ENCODE results near the gene DSCAM. TPM values are rescaled to one million over a fixed set of nuclear protein-coding genes. Genes with fewer than 3 reads are reported as not detected.

The DSCAM gene
- total and polyA plus RNA-seq, 2 experiments from 2014 or later: not detected

DNA sequence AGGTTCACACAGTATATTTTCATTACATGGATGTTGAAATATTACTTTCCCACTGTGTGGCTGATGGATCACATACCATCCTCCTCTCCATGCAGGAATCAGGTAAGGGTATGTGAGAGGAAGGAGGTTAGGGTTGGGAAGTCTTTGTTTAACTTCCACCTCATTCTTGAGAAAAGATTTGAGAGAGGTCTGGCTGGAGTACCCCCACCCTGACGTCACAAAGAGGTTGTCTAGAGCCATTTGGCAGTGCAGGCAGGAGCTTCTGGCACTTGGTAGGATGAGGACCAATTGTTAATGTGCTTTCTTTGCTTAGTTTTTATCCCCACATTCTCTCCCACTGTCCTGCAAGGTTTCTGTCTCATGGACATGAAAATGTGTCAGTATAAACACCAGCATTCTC, 356.6 kb downstream of the DSCAM start:
- no peak overlapping the region for H3K4me3 ChIP-seq
- no peak overlapping the region for H3K27ac ChIP-seq
- no peaks in the 10 kb centered on the region for H3K79me2 ChIP-seq (ENCODE audit: insufficient read depth)
- no peaks in the 10 kb centered on the region for H3K9me2 ChIP-seq (ENCODE audit: insufficient read depth)
- no peaks in the 10 kb centered on the region for H3K36me3 ChIP-seq (ENCODE audit: low read depth)
- 0% methylated on average over 1 of the region's 1 CpG for WGBS, 2 experiments (ENCODE audit: low coverage in 1 of 2, low lambda C conversion rate in 2 of 2, missing lambda C conversion rate in 2 of 2)
- H3K9ac ChIP-seq: no peak overlapping the region
- H3F3A ChIP-seq (ENCODE audit: insufficient read depth): no peaks in the 10 kb centered on the region
- no peaks in the 10 kb centered on the region for H3K9me3 ChIP-seq (ENCODE audit: low read depth)
- no peaks in the 10 kb centered on the region for H3K27me3 ChIP-seq (replicated peaks; ENCODE audit: insufficient read depth)
- TF ChIP-seq EZH2 (IDR thresholded peaks at IDR 0.05; ENCODE audit: insufficient read depth, poor library complexity, severe bottlenecking) (no peak), EZH2phosphoT487 (IDR thresholded peaks at IDR 0.05; ENCODE audit: insufficient read depth, low read depth) (no peak)
- H3K4me2 ChIP-seq (ENCODE audit: unreplicated experiment): no peak overlapping the region
- no peaks in the 10 kb centered on the region for H4K20me1 ChIP-seq (ENCODE audit: insufficient read depth)
- no peaks in the 10 kb centered on the region for H3K4me1 ChIP-seq (ENCODE audit: insufficient read depth)
- no peak for DNase-seq
- in situ Hi-C loops (cut with MboI): no loop called here
- H2AFZ ChIP-seq: no peak overlapping the region

DNA sequence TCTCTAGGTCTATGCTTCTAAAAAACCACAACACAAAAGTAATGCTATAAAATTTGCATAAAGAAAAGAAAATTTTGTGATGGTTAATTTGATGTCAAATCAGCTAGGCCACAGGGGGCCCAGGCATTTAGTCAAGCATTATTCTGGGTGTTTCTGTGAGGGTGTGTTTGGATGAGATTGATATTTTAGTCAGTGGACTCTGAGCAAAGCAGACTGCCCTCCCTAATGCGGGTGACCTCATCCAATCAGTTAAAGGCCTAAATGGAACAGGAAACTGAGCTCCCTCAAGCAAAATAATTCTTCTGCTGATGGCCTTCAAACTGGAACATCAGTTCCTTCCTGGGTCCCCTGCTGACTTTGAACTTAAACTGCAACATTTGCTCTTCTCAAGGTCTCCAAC, 358.0 kb downstream of the DSCAM start:
- 30 to 35% methylated on average over 1 of the region's 1 CpG for WGBS, 2 experiments (ENCODE audit: low coverage in 1 of 2, low lambda C conversion rate in 2 of 2, missing lambda C conversion rate in 2 of 2)
- in situ Hi-C loops (cut with MboI): no loop called here

DNA sequence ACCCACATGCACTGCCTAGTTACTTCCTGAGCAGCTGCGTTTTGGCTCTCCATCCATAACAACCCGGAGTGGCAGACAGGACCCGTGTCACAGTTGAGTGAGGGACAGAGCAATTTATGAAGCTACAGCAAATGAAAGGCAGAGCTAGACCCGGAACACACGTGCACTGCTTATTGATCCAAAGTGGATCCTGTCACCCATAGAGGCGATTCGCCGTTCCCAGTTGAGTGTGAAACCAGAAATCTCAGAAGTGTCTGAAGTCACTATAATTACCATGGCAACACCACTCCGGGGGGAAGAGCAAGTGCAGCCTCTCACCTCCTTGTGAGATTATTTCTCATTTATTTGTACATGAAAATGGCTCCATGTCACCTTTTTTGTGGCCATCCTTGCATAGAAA, 365.2 kb downstream of the DSCAM start:
- Histone ChIP-seq H3K27ac (no peak overlapping the region), H3K4me3 (no peak overlapping the region), H3K79me2 (ENCODE audit: insufficient read depth) (no peaks in the 10 kb centered on the region), H4K20me1 (ENCODE audit: insufficient read depth) (no peaks in the 10 kb centered on the region), H3K9me3 (ENCODE audit: low read depth) (no peaks in the 10 kb centered on the region), H3F3A (ENCODE audit: insufficient read depth) (no peaks in the 10 kb centered on the region), H2AFZ (no peak overlapping the region), H3K27me3 (replicated peaks; ENCODE audit: insufficient read depth) (no peaks in the 10 kb centered on the region), H3K9ac (no peak overlapping the region), H3K9me2 (ENCODE audit: insufficient read depth) (no peaks in the 10 kb centered on the region), H3K36me3 (ENCODE audit: low read depth) (no peaks in the 10 kb centered on the region), H3K4me1 (ENCODE audit: insufficient read depth) (no peaks in the 10 kb centered on the region), H3K4me2 (ENCODE audit: unreplicated experiment) (no peak overlapping the region)
- in situ Hi-C loops (cut with MboI): no loop called here
- DNase-seq: no peak
- TF ChIP-seq EZH2 (IDR thresholded peaks at IDR 0.05; ENCODE audit: insufficient read depth, poor library complexity, severe bottlenecking) (no peak), EZH2phosphoT487 (IDR thresholded peaks at IDR 0.05; ENCODE audit: insufficient read depth, low read depth) (no peak)
- 30 to 40% methylated on average over 9 of the region's 9 CpGs for WGBS, 2 experiments (ENCODE audit: low coverage in 1 of 2, low lambda C conversion rate in 2 of 2, missing lambda C conversion rate in 2 of 2)

More for the DNA sequence above, 358.0 kb downstream of the DSCAM start:
- TF ChIP-seq EZH2phosphoT487 (IDR thresholded peaks at IDR 0.05; ENCODE audit: insufficient read depth, low read depth) (no peak), EZH2 (IDR thresholded peaks at IDR 0.05; ENCODE audit: insufficient read depth, poor library complexity, severe bottlenecking) (no peak)
- H2AFZ ChIP-seq: no peak overlapping the region
- no peak overlapping the region for H3K27ac ChIP-seq
- no peak overlapping the region for H3K4me3 ChIP-seq
- no peaks in the 10 kb centered on the region for H3F3A ChIP-seq (ENCODE audit: insufficient read depth)
- no peaks in the 10 kb centered on the region for H3K36me3 ChIP-seq (ENCODE audit: low read depth)
- H3K9me2 ChIP-seq (ENCODE audit: insufficient read depth): no peaks in the 10 kb centered on the region
- H3K9me3 ChIP-seq (ENCODE audit: low read depth): no peaks in the 10 kb centered on the region
- no peaks in the 10 kb centered on the region for H4K20me1 ChIP-seq (ENCODE audit: insufficient read depth)
- no peak for DNase-seq
- no peak overlapping the region for H3K9ac ChIP-seq
- no peaks in the 10 kb centered on the region for H3K27me3 ChIP-seq (replicated peaks; ENCODE audit: insufficient read depth)
- H3K4me1 ChIP-seq (ENCODE audit: insufficient read depth): no peaks in the 10 kb centered on the region
- H3K4me2 ChIP-seq (ENCODE audit: unreplicated experiment): no peak overlapping the region
- H3K79me2 ChIP-seq (ENCODE audit: insufficient read depth): no peaks in the 10 kb centered on the region

DNA sequence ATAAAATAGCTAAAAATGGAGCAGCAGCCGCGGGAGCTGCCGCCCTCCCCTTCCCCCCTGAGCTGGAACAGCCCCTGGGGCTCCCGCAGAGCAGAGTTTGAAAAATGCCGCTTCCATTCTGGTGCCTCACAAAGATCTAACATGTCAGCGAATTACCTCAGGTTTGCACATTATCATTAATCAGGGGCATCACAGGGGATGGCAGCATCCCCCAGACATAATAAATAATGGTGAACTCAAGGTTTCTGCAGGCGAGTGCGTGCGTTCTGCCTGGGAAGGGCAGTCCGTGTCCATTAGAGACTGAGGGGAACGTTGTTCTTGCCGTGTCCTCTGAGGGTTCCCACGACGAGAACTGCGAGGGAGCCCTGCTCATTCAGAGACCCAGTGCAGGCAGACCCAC, 372.4 kb downstream of the DSCAM start:
- no peak overlapping the region for H3K4me3 ChIP-seq
- in situ Hi-C loops (cut with MboI): no loop called here
- no peak overlapping the region for H3K9ac ChIP-seq
- no peaks in the 10 kb centered on the region for H4K20me1 ChIP-seq (ENCODE audit: insufficient read depth)
- H3F3A ChIP-seq (ENCODE audit: insufficient read depth): no peaks in the 10 kb centered on the region
- no peak overlapping the region for H2AFZ ChIP-seq
- DNase-seq: no peak
- H3K9me2 ChIP-seq (ENCODE audit: insufficient read depth): no peaks in the 10 kb centered on the region
- no peaks in the 10 kb centered on the region for H3K4me1 ChIP-seq (ENCODE audit: insufficient read depth)
- 63 to 67% methylated on average over 15 of the region's 15 CpGs for WGBS, 2 experiments (ENCODE audit: low coverage in 1 of 2, low lambda C conversion rate in 2 of 2, missing lambda C conversion rate in 2 of 2)
- no peaks in the 10 kb centered on the region for H3K27me3 ChIP-seq (replicated peaks; ENCODE audit: insufficient read depth)
- H3K27ac ChIP-seq: no peak overlapping the region
- H3K79me2 ChIP-seq (ENCODE audit: insufficient read depth): no peaks in the 10 kb centered on the region
- H3K4me2 ChIP-seq (ENCODE audit: unreplicated experiment): no peak overlapping the region
- H3K9me3 ChIP-seq (ENCODE audit: low read depth): no peaks in the 10 kb centered on the region
- no peaks in the 10 kb centered on the region for H3K36me3 ChIP-seq (ENCODE audit: low read depth)
- TF ChIP-seq EZH2 (IDR thresholded peaks at IDR 0.05; ENCODE audit: insufficient read depth, poor library complexity, severe bottlenecking): no peak
- no peak for TF ChIP-seq EZH2phosphoT487 (IDR thresholded peaks at IDR 0.05; ENCODE audit: insufficient read depth, low read depth)

DNA sequence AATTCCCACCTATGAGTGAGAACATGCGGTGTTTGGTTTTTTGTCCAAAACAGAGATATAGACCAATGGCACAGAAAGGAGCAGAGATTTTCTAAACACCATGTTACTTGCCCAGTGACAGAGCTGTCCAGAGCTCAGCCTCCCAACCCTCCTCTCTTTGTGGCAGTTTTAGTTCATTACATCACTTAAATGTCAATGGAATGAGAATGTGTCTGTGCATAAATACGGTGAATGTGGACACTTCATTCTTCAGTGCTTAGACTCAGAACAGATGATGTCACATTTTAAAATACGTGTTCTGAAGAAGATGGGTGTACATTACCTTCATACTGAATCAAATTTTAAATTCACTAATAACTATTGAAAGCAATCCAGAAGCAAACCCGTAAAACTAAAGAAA, 374.9 kb downstream of the DSCAM start:
- no peaks in the 10 kb centered on the region for H3K9me2 ChIP-seq (ENCODE audit: insufficient read depth)
- no peaks in the 10 kb centered on the region for H3K4me1 ChIP-seq (ENCODE audit: insufficient read depth)
- H3K4me2 ChIP-seq (ENCODE audit: unreplicated experiment): no peak overlapping the region
- DNase-seq: no peak
- 19 to 22% methylated on average over 4 of the region's 4 CpGs for WGBS, 2 experiments (ENCODE audit: low coverage in 1 of 2, low lambda C conversion rate in 2 of 2, missing lambda C conversion rate in 2 of 2)
- H3K27ac ChIP-seq: no peak overlapping the region
- no peak overlapping the region for H3K9ac ChIP-seq
- in situ Hi-C loops (cut with MboI): no loop called here
- H4K20me1 ChIP-seq (ENCODE audit: insufficient read depth): no peaks in the 10 kb centered on the region
- no peak overlapping the region for H3K4me3 ChIP-seq
- TF ChIP-seq EZH2 (IDR thresholded peaks at IDR 0.05; ENCODE audit: insufficient read depth, poor library complexity, severe bottlenecking): no peak
- no peak for TF ChIP-seq EZH2phosphoT487 (IDR thresholded peaks at IDR 0.05; ENCODE audit: insufficient read depth, low read depth)
- H3K36me3 ChIP-seq (ENCODE audit: low read depth): no peaks in the 10 kb centered on the region
- H3F3A ChIP-seq (ENCODE audit: insufficient read depth): no peaks in the 10 kb centered on the region
- H3K9me3 ChIP-seq (ENCODE audit: low read depth): no peaks in the 10 kb centered on the region
- H3K79me2 ChIP-seq (ENCODE audit: insufficient read depth): no peaks in the 10 kb centered on the region
- H3K27me3 ChIP-seq (replicated peaks; ENCODE audit: insufficient read depth): no peaks in the 10 kb centered on the region
- H2AFZ ChIP-seq: no peak overlapping the region
